OCI-LY3 (cell line): ENCODE data around the gene CKB.

Experiments used
- EZH2phosphoT487 ChIP-seq: fragments of 200-600 bp; shearing (Covaris generic); IDR thresholded peaks from 2 replicates; pipeline ENCODE4 v1.6.1; 2018; ENCODE audit warnings: antibody characterized with exemption, mixed run types, low read depth
- TF ChIP-seq, protein P1 (sequence below): fragments of 200-600, 300-600 bp; sonication (generic); IDR thresholded peaks from 2 replicates; pipeline ENCODE4 v1.5.1; 2014; ENCODE audit warnings: antibody characterized with exemption, low read length, low read depth

DNA sequence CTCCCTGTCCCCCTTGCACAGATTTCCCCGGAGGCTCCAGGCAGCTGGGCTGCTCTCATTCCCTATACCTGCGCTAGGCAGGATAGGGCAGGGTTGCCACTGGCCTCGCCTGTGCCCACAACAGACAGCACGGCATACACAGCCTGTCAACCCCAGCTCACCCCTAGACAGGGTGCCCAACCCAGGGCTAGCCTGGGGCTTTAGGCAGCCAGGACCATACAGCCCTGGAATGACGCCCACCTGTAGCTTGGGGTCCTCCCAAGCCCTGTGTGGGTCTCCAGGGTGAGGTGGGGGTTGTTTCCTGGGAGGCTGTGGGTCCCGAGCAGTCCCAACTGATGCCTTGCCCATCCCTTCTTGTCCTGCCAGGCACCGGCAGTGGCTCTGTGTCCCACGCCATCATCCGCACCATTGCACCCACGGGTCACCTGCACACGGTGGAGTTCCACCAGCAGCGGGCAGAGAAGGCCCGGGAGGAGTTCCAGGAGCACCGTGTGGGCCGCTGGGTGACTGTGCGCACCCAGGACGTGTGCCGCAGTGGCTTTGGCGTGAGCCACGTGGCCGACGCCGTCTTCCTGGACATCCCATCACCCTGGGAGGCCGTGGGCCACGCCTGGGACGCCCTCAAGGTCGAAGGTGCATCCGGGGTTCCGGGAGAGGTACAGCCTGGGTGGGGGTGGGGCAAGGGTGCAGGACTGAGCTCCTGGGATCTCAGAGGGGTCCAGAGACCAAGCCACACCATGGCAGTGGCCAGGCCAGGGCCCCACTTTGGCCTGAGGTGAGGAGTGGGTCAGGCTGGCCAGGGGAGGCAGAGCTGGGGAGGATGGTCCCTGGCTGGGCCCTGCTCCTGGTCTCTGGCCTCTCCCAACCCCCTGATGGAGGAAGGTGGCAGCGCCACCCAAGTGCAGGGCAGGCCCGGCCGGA is 9.8 kb upstream of the CKB start:
- TF ChIP-seq, protein P1, sequence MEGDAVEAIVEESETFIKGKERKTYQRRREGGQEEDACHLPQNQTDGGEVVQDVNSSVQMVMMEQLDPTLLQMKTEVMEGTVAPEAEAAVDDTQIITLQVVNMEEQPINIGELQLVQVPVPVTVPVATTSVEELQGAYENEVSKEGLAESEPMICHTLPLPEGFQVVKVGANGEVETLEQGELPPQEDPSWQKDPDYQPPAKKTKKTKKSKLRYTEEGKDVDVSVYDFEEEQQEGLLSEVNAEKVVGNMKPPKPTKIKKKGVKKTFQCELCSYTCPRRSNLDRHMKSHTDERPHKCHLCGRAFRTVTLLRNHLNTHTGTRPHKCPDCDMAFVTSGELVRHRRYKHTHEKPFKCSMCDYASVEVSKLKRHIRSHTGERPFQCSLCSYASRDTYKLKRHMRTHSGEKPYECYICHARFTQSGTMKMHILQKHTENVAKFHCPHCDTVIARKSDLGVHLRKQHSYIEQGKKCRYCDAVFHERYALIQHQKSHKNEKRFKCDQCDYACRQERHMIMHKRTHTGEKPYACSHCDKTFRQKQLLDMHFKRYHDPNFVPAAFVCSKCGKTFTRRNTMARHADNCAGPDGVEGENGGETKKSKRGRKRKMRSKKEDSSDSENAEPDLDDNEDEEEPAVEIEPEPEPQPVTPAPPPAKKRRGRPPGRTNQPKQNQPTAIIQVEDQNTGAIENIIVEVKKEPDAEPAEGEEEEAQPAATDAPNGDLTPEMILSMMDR: no peak
- TF ChIP-seq EZH2phosphoT487: no peak
